Measurements from ENCODE around the gene LARP6. TPM values are rescaled to one million over a fixed set of nuclear protein-coding genes. Genes with fewer than 3 reads are reported as not detected.

The LARP6 gene
- total RNA-seq, 1 experiment from 2014 or later, result 35.9 TPM

DNA sequence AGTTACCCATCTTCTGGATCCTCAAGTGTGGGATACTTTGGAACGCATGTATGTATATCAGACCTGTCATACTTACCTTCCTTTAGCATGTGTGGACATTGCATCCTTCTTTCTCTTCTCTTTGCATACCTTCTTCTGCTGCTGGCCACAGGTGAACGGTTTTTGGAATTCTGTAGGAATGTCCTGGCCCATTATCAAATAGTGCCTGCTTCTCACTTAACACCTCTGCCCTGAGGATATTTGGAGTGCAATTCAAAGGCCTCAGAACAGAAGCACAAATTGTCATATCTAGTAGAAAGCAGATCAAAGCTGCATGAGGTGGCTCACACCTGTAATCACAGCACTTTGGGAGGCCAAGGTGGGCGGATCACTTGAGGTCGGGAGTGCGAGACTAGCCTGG, 56.5 kb downstream of the LARP6 start (continued):
- TF ChIP-seq ELF1 (IDR thresholded peaks at IDR 0.05; ENCODE audit: borderline replicate concordance, low read depth), result no peak
- TF ChIP-seq SRF (IDR thresholded peaks at IDR 0.05; ENCODE audit: low read depth), result no peak
- no peak for TF ChIP-seq RAD21 (IDR thresholded peaks at IDR 0.05; ENCODE audit: low read depth)
- TF ChIP-seq SP1 (IDR thresholded peaks at IDR 0.05; ENCODE audit: low read depth), result no peak
- no peak for TF ChIP-seq EZH2phosphoT487 (IDR thresholded peaks at IDR 0.05; ENCODE audit: borderline replicate concordance)

DNA sequence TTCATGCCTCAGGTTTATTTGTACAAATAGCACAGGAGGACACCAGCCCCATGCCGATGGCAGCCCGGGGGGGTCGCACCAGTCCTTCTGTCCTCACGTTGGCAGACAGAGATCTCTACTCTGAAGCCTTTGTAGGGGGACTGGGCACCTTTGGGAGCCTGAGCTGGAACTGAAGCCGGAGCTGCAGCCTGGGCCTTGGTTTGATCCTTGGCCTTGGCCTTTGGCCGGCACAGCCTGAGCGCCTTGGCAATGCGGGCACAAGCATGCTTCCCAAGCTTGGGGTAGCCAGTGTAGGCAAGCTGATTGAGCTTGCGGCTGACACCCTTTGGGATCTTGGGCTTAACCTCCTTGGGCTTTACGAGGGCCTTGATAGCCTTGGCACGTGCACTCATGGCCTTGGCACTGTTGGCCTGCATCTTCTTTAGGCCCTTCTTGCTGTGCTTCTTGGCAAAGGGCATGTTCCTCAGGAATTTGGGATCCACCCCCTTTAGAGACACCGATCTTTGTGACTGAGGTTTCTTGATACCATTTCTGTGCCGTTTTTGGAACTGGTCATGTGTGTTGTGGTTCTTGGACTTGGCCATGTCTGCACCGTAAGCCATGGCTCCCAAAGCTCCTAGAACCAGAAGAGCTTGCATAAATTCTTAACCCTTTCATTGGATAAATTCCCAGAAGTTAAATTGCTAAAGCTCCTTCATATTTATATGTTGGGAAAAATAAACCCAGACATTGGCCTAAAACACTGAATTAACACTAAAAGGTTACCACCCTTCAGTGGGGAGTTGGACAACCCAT, 57.2 kb downstream of the LARP6 start:
- H2AFZ ChIP-seq (ENCODE audit: low read depth, low read length, poor library complexity, severe bottlenecking), result no peak overlapping the region
- ChIA-PET POLR2A (no interaction called here), CTCF (interaction anchor here (1.4 to 1.5 kb wide), 2 partner anchors 15 to 16 kb away, joined by 3 to 6 read pairs; no protein-coding TSS in a partner anchor), RAD21 (ENCODE audit: low non-redundant PET in 1 of 2, low total read pairs in 2 of 2, uncharacterized antibody in 2 of 2, unreplicated experiment in 2 of 2) (no interaction called here)
- no peak for TF ChIP-seq POLR2AphosphoS5 (IDR thresholded peaks at IDR 0.05; ENCODE audit: low read depth, low read length)
- TF ChIP-seq CEBPB (IDR thresholded peaks at IDR 0.05; ENCODE audit: low read depth), result no peak
- no peak for TF ChIP-seq ZFX (IDR thresholded peaks at IDR 0.05)
- no peak for TF ChIP-seq JUND (IDR thresholded peaks at IDR 0.05)
- TF ChIP-seq, protein P1, sequence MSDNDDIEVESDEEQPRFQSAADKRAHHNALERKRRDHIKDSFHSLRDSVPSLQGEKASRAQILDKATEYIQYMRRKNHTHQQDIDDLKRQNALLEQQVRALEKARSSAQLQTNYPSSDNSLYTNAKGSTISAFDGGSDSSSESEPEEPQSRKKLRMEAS (IDR thresholded peaks at IDR 0.05), result no peak
- no peak for TF ChIP-seq ZNF274 (IDR thresholded peaks at IDR 0.05; ENCODE audit: low read depth, low read length)
- TF ChIP-seq TCF7L2 (IDR thresholded peaks at IDR 0.05; ENCODE audit: borderline replicate concordance, extremely low read depth, insufficient read depth, insufficient read length), result no peak
- no peak for TF ChIP-seq CBX3 (IDR thresholded peaks at IDR 0.05; ENCODE audit: low read depth)
- TF ChIP-seq EZH2 (IDR thresholded peaks at IDR 0.05), result no peak
- TF ChIP-seq, protein P2, sequence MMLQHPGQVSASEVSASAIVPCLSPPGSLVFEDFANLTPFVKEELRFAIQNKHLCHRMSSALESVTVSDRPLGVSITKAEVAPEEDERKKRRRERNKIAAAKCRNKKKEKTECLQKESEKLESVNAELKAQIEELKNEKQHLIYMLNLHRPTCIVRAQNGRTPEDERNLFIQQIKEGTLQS (IDR thresholded peaks at IDR 0.05), result no peak
- TF ChIP-seq FOSL1 (IDR thresholded peaks at IDR 0.05; ENCODE audit: low read depth), result no peak
- no peak for TF ChIP-seq SRF (IDR thresholded peaks at IDR 0.05; ENCODE audit: low read depth)
- TF ChIP-seq, protein P3, sequence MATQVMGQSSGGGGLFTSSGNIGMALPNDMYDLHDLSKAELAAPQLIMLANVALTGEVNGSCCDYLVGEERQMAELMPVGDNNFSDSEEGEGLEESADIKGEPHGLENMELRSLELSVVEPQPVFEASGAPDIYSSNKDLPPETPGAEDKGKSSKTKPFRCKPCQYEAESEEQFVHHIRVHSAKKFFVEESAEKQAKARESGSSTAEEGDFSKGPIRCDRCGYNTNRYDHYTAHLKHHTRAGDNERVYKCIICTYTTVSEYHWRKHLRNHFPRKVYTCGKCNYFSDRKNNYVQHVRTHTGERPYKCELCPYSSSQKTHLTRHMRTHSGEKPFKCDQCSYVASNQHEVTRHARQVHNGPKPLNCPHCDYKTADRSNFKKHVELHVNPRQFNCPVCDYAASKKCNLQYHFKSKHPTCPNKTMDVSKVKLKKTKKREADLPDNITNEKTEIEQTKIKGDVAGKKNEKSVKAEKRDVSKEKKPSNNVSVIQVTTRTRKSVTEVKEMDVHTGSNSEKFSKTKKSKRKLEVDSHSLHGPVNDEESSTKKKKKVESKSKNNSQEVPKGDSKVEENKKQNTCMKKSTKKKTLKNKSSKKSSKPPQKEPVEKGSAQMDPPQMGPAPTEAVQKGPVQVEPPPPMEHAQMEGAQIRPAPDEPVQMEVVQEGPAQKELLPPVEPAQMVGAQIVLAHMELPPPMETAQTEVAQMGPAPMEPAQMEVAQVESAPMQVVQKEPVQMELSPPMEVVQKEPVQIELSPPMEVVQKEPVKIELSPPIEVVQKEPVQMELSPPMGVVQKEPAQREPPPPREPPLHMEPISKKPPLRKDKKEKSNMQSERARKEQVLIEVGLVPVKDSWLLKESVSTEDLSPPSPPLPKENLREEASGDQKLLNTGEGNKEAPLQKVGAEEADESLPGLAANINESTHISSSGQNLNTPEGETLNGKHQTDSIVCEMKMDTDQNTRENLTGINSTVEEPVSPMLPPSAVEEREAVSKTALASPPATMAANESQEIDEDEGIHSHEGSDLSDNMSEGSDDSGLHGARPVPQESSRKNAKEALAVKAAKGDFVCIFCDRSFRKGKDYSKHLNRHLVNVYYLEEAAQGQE (IDR thresholded peaks at IDR 0.05; ENCODE audit: low read depth), result no peak
- intact Hi-C loops (cut with micrococcal nuclease), result no loop called here
- no peak overlapping the region for H3K27ac ChIP-seq (ENCODE audit: low read depth, low read length)
- peak overlapping the region; percentile 81; the same call in 1 of the 2 replicates for H3K4me2 ChIP-seq (ENCODE audit: low read length)
- no peaks in the 10 kb centered on the region for H3K9me3 ChIP-seq (ENCODE audit: control insufficient read depth in 1 of 2, insufficient read depth in 1 of 2, low read depth in 1 of 2, low read length in 2 of 2)
- H3K9me2 ChIP-seq (ENCODE audit: insufficient read depth), result no peaks in the 10 kb centered on the region
- H3K27me3 ChIP-seq (ENCODE audit: insufficient read depth, low read length), result no peaks in the 10 kb centered on the region
- BruUV-seq (replicated peaks), result no TSS peak
- no peaks in the 10 kb centered on the region for H4K20me1 ChIP-seq (ENCODE audit: insufficient read depth)
- no peaks in the 10 kb centered on the region for H3K79me2 ChIP-seq (ENCODE audit: insufficient read depth, low read length)
- DNase-seq (ENCODE audit: low read depth, low spot score) (no peak), ATAC-seq (no peak)
- peaks cover 30 to 67% of the 10 kb centered on the region in 2 experiments for H3K4me1 ChIP-seq (ENCODE audit: control insufficient read depth in 1 of 2, insufficient read depth in 2 of 2, low read length in 2 of 2)
- H3K36me3 ChIP-seq (ENCODE audit: control insufficient read depth in 1 of 2, insufficient read depth in 2 of 2, low read length in 2 of 2), result no peaks in the 10 kb centered on the region
- no peak overlapping the region for H3K9ac ChIP-seq (ENCODE audit: low read length)
- no peak overlapping the region for H3K4me3 ChIP-seq (replicated peaks in 1 of 2; ENCODE audit: low read depth in 1 of 2, low read length in 2 of 2)

All from HCT116 (cell line).